T-helper 2 cell treated with Interferon-gamma antibody and Interleukin-4, amounts not matched to agents 100 ng/mL and 5 ng/mL, for 36 hours (primary cell): ENCODE measurements around the gene PSMD13. TPM values are rescaled to one million over a fixed set of nuclear protein-coding genes. Genes with fewer than 3 reads are reported as not detected.
"Not testable (repeated sequence)": the region's sequence is repeated elsewhere in the genome, so short reads cannot be mapped to it uniquely, and the experiment has no call there.

Experiments used
- intact Hi-C: fragments of 100-400 bp; cut with micrococcal nuclease; formaldehyde crosslinking; loops from one replicate; pipeline ENCODE4 v1.15.1; 2023
- total RNA-seq: library from RNA; stranded (reverse); gene quantifications from 2 replicates; pipeline ENCODE4 v1.2.3, GENCODE V29; 2022

Gene PSMD13
- total RNA-seq, 1 donor from 2014 or later, result 181 TPM

- intact Hi-C loops, result no loop called here
These were observed 48.5 kb downstream of the PSMD13 start for GRCh38 chr11:285021-285893.

GRCh38 chr11:285894-286220, 49.1 kb downstream of the PSMD13 start:
- intact Hi-C loops, result no loop called here

GRCh38 chr11:286977-287820, 50.4 kb downstream of the PSMD13 start:
- intact Hi-C loops, result not testable (repeated sequence)

- intact Hi-C loops, result no loop called here
These were observed 51.2 kb downstream of the PSMD13 start for GRCh38 chr11:287821-288477.

- intact Hi-C loops, result no loop called here
These were observed 52.0 kb downstream of the PSMD13 start, which contains the start of gene PGGHG for GRCh38 chr11:288478-289397. Gene PGGHG (plus strand): TSS chr11:289126. CDS start chr11:289817, 691 bp downstream.

- intact Hi-C loops, result no loop called here
These were observed 52.6 kb downstream of the PSMD13 start for GRCh38 chr11:289398-289711.

GRCh38 chr11:289712-290620, 53.2 kb downstream of the PSMD13 start:
- intact Hi-C loops, result no loop called here

GRCh38 chr11:290621-291231, 54.0 kb downstream of the PSMD13 start:
- intact Hi-C loops, result no loop called here

GRCh38 chr11:291281-292210, 54.8 kb downstream of the PSMD13 start:
- intact Hi-C loops, result no loop called here

- intact Hi-C loops, result no loop called here
These were observed 55.7 kb downstream of the PSMD13 start for GRCh38 chr11:292211-293121.

GRCh38 chr11:293271-293851, 56.6 kb downstream of the PSMD13 start:
- intact Hi-C loops, result no loop called here

- intact Hi-C loops, result no loop called here
These were observed 57.3 kb downstream of the PSMD13 start for GRCh38 chr11:293852-294661.

- intact Hi-C loops, result no loop called here
These were observed 58.0 kb downstream of the PSMD13 start for GRCh38 chr11:294780-295179.

GRCh38 chr11:295351-296170, 58.8 kb downstream of the PSMD13 start:
- intact Hi-C loops, result no loop called here
